ENCODE data around the gene OR2A25.

Gene OR2A25

DNA sequence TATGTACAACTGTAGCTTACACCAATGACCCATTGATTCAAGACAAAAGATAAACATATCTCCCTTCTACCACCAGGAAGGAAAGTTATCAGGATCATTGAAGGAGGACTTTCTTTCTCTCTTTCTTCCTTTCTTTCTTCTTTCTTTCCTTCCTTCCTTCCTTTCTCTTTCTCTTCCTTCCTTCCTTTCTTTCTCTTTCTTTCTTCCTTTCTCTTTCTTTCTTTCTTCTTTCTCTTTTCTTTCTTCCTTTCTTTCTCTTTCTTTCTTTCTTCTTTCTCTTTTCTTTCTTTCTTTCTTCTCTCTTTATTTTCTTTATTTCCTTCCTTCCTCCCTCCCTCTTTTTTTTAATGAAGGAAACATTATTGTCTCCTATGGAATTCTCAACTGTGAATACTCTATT is 29.2 kb downstream of the OR2A25 start:
- intact Hi-C loops (cut with DNase I; ENCODE audit: low total_unique reads): no loop called here
- no peak for TF ChIP-seq CTCF (IDR thresholded peaks at IDR 0.05)
- no peaks in the 10 kb centered on the region for H3K9me3 ChIP-seq
- H3K27ac ChIP-seq: no peak overlapping the region
- no peaks in the 10 kb centered on the region for H3K4me1 ChIP-seq
- H3K4me3 ChIP-seq: no peak overlapping the region
- H3K27me3 ChIP-seq: no peaks in the 10 kb centered on the region
- DNase-seq: no peak
- no peaks in the 10 kb centered on the region for H3K36me3 ChIP-seq

- no peaks in the 10 kb centered on the region for H3K36me3 ChIP-seq
- H3K4me1 ChIP-seq: no peaks in the 10 kb centered on the region
These were observed 31.0 kb downstream of the OR2A25 start for GRCh38 chr7:144100607-144101006.

GRCh38 chr7:144102041-144102440 is 32.4 kb downstream of the OR2A25 start:
- no peaks in the 10 kb centered on the region for H3K4me1 ChIP-seq
- no peak for TF ChIP-seq CTCF (IDR thresholded peaks at IDR 0.05)
- no peak overlapping the region for H3K27ac ChIP-seq
- intact Hi-C loops (cut with DNase I; ENCODE audit: low total_unique reads): no loop called here
- no peaks in the 10 kb centered on the region for H3K9me3 ChIP-seq
- no peak overlapping the region for H3K4me3 ChIP-seq
- H3K36me3 ChIP-seq: no peaks in the 10 kb centered on the region
- DNase-seq: no peak
- H3K27me3 ChIP-seq: no peaks in the 10 kb centered on the region

More at GRCh38 chr7:144100607-144101006, 31.0 kb downstream of the OR2A25 start:
- no peak for TF ChIP-seq CTCF (IDR thresholded peaks at IDR 0.05)
- Histone ChIP-seq H3K9me3 (no peaks in the 10 kb centered on the region), H3K4me3 (no peak overlapping the region), H3K27ac (no peak overlapping the region), H3K27me3 (no peaks in the 10 kb centered on the region)
- intact Hi-C loops (cut with DNase I; ENCODE audit: low total_unique reads): no loop called here
- no peak for DNase-seq

- intact Hi-C loops (cut with DNase I; ENCODE audit: low total_unique reads): no loop called here
- H3K27ac ChIP-seq: no peak overlapping the region
- DNase-seq: no peak
- H3K36me3 ChIP-seq: no peaks in the 10 kb centered on the region
- no peaks in the 10 kb centered on the region for H3K4me1 ChIP-seq
- no peaks in the 10 kb centered on the region for H3K9me3 ChIP-seq
- H3K27me3 ChIP-seq: no peaks in the 10 kb centered on the region
- no peak overlapping the region for H3K4me3 ChIP-seq
- no peak for TF ChIP-seq CTCF (IDR thresholded peaks at IDR 0.05)
These were observed 35.6 kb downstream of the OR2A25 start for GRCh38 chr7:144105211-144105610.

- Histone ChIP-seq H3K4me1 (no peaks in the 10 kb centered on the region), H3K4me3 (no peak within 1 kb of the TSS), H3K9me3 (no peaks in the 10 kb centered on the region), H3K36me3 (no peaks in the 10 kb centered on the region), H3K27ac (no peak within 1 kb of the TSS), H3K27me3 (no peaks in the 10 kb centered on the region)
- no peak for TF ChIP-seq CTCF (IDR thresholded peaks at IDR 0.05)
- intact Hi-C loops (cut with DNase I; ENCODE audit: low total_unique reads): no loop called here
- no peak for DNase-seq
These were observed 39.7 kb downstream of the OR2A25 start, which contains the start of gene OR2A2 for GRCh38 chr7:144109283-144109682. TSS of gene OR2A2 (plus strand) at chr7:144109583. CDS start at chr7:144109583, 0 bp downstream.

DNA sequence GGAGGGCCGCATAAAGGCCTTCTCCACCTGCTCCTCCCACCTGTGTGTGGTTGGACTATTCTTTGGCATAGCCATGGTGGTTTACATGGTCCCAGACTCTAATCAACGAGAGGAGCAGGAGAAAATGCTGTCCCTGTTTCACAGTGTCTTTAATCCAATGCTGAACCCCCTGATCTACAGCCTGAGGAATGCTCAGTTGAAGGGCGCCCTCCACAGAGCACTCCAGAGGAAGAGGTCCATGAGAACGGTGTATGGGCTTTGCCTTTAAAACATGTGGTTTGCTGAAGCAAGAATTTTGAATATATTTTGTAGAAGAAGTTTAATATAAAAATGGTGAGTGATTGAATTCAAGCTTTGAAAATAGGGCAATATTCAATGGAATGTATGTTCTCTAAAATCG is 40.7 kb downstream of the OR2A25 start:
- H3K36me3 ChIP-seq: no peaks in the 10 kb centered on the region
- no peak overlapping the region for H3K27ac ChIP-seq
- TF ChIP-seq CTCF (IDR thresholded peaks at IDR 0.05): no peak
- no peak for DNase-seq
- intact Hi-C loops (cut with DNase I; ENCODE audit: low total_unique reads): no loop called here
- H3K4me1 ChIP-seq: no peaks in the 10 kb centered on the region
- H3K27me3 ChIP-seq: no peaks in the 10 kb centered on the region
- no peaks in the 10 kb centered on the region for H3K9me3 ChIP-seq
- no peak overlapping the region for H3K4me3 ChIP-seq
